GM18517 (cell line): ENCODE results near the gene CROCC2.
"Not testable (repeated sequence)": the region's sequence is repeated elsewhere in the genome, so short reads cannot be mapped to it uniquely, and the experiment has no call there.

Experiments
- ATAC-seq: cut with Tn5 transposase; IDR thresholded peaks from one replicate; pipeline ENCODE4 v1.9.1; 2021; ENCODE audit warnings: mild to moderate bottlenecking, moderate library complexity; ENCODE audit not compliant: unreplicated experiment

Gene CROCC2

DNA sequence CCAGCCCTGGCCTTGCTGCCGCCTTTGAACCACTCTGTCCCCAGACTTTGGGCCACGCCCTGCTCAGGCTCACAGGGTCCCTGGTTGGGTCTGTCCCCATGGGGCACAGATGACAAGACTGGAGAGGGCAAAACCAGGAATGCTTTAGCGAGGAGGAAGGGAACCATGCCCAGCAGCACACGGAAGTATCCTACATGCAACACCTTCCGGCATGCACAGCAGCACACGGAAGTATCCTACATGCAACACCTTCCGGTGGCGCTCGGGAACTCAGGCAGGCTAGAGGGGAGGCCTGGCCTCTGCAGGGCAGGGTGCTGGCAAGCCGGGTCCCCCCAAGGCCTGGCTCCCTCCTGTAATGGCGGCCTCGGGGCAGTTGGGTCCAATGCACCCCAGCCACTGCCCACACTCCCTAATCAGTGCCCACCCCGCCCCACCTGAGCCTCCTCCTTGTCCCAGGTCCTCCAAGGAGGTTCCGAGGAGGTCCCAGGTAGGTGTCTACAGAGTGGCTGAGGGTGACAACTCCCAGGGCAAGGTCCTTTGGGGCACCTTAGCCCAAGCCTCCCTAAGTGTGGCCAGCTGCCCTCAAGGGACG lies 58.7 kb downstream of the CROCC2 start:
- no peak for ATAC-seq

DNA sequence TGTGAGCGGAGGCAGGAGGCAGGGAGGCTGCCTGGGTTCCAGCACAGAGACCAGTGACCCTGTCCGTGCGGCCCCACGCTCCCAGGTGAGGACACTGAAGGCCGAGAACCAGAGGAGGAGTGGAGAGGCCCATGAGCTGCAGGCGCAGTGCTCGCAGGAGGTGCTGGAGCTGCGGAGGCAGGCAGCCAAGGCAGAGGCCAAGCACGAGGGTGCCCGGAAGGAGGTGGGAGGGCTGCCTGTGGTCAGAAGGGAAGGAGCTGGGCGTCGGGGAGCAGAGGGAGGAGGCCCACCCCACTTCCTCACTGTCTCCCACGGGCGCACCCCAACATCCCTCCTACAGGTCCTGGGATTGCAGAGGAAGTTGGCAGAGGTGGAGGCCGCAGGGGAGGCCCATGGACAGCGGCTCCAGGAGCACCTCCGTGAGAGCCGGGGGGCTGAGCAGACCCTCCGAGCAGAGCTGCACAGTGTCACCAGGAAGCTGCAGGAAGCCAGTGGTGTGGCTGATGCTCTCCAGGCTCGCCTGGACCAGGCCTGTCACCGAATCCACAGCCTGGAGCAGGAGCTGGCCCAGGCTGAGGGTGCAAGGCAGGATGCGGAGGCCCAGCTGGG lies 59.3 kb downstream of the CROCC2 start:
- no peak for ATAC-seq

DNA sequence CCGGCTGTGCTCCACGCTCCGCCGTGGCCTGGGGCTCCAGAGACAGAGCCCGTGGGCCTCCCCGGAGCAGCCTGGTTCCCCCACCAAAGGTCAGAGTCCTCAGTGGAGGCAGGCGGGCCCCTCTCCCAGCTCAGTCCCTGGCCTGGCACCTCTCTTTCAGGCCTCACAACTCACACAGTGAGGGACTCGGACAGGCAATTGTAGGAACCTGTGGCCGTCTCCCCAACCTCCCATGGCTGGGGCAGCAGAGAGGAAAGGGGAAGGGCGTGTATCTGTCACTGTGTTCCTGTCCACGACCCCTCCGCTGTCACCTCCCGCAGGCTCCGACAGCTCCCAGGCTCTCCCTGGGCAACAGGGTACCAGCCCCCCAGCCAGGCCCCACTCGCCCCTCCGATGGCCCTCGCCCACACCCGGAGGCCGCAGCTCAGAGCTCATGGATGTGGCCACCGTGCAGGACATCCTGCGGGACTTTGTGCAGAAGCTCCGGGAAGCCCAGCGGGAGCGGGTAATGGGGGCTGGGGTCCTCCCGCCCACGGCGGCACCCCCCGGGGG lies 59.8 kb downstream of the CROCC2 start:
- no peak for ATAC-seq

DNA sequence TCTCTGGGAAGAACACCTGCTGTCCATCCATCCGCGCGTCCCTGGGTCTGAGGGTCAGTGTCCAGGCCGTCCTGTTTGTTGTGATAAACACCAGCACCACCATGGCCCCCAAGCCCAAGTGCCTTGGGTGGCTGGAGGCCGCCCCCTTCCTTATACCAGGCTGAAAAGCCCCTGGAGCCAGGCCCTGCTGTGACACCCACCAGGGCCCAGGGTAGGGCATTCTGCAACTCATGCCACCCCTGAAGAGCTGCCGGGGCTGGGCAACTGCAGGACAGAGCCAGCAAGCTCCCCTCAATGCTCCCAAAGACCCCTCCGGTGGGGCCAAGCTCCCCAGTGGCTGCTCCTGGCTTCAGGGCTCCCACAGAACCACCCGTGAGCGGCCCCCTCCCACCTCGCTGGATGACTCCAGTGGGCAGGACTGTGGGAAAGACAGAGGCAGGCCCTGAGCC lies 60.3 kb downstream of the CROCC2 start:
- ATAC-seq: no peak

DNA sequence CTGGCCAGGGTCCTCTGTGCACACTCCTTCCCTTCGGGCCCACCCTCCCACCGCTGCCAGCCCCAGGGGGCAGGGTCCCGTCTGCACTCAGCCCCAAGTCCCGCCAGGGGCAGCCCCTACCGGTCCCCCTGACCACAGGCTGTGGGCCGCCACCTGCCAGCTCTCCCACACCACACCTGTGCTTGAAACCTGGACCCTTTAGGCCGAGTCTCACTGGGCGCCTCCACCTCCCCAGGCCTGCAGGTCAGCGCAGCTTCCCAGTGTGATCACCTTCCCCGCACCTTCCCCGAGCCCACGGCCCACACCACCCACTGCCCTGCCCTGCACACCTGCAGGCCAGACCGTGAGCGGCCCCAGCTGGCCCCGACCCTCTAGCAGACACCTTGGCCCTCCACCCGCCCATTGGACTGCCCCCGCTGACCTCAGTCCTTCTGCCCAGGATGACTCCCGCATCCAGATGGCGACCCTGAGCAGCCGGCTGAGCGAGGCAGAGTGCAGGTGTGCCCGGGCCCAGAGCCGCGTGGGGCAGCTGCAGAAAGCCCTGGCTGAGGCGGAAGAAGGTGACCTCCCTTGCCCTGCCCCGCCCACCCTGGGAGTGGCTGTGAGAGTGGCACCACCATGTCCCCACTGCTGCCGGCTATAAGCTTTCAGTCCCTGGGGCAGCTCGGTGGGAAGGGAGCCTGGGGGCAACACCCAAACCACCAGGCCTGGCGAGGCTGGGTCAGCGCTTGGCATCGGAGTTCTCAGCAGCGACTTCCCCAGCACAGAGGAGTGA lies 61.0 kb downstream of the CROCC2 start:
- ATAC-seq: no peak

DNA sequence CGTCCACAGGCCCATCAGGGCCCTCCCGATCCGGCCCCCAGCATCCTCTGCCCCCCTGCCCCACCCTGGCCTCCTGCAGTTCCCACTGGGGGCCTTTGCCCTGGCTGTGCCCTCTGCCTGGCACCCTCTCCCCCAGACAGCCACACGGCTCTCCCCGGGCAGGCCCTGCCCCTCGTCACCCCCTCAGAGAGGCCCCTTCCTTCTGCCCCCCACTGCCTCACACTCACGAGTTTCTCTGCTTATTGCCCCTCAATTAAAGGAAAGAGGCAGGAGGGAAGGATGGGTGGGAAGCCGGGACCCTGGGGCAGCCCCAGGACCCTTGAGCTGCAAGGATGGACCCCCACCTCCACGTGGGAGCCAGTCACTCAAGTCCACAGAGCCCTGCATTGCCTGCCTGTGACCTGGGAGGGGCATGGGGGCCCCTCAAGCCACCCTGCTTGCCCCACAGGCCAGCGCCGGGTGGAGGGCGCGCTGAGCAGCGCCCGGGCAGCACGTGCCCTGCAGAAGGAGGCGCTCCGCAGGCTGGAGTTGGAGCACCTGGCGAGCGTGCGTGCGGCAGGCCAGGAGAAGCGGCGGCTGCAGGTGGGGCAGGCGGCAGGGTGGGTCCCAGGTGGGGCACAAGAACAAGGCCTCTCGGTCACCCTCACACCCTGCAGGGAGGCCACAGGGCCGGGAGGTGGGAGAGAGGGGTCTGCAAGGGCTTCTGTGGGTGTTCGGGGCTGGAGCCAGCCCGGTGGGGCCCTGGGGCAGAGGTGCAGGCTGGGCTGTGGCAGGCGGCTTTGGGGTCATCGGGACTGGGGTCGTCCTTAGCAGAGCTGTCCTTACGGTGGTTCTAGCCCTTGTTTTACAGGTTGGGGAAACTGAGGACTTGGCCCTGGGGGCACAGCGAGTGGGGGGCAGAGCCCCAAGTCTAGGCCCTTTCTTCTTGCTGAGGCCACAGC lies 61.8 kb downstream of the CROCC2 start:
- ATAC-seq: no peak

DNA sequence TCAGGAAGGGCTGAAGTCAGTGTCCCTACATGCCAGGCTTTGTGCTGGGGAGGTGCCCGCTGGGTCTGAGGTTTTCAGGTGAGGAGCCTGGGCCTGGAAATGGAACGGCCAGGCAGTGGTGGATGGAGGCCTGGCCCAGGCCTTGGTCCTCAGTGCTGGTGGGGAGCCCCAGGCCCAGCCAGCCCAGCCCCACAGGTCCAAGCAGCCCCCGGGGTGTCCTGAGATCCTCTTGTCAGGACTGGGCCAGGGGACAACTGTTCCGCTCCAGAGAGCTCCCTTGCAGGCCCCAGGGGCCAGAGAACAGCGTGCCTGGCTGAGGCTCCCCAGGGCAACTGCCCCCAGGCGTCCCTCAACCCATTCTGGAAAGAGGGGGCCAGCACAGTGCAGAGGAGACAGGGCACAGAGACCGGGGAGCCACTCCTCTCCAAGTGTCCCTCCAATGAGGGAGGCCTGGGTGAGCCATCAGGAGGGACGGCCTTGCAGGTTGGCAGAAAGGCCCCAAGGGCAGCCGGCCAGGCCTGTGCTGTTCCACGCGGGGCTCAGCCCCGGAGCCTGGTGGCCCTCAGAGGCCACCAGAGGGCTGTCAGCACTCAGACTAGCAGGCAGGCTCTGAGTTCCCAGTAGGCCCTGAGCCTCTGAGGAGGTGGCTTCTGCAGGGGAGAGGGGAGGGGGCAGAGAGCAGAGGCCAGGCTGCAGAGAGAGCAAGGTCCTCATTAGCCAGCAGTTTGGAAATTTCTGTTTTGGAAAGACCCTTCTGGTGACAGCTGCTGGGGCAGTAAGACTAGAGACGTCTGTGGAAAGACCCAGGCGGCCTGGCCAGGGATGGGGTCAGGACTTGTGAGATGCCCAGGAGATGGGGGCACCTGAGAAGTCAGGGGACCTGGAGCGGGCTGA lies 62.8 kb downstream of the CROCC2 start:
- no peak for ATAC-seq

DNA sequence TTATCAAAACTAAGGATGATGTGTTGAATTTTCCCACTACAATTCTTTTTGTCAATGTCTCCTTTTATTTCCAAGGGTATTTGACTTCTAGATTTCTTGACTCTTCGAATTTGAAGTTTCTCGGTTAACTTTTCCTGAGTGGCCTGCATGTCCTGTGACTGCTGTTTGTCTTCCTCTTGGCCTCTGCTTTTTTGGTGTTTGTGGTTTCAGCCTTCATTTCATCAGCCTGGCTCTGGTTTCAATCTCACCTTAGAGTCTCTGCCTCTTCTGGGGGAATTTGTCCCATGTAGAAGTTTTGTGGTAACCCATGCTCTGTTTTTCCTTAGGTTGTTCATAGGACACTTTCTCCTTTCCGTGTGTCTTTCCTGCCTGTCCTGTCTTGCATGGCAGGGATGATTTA lies 64.0 kb downstream of the CROCC2 start:
- no peak for ATAC-seq

DNA sequence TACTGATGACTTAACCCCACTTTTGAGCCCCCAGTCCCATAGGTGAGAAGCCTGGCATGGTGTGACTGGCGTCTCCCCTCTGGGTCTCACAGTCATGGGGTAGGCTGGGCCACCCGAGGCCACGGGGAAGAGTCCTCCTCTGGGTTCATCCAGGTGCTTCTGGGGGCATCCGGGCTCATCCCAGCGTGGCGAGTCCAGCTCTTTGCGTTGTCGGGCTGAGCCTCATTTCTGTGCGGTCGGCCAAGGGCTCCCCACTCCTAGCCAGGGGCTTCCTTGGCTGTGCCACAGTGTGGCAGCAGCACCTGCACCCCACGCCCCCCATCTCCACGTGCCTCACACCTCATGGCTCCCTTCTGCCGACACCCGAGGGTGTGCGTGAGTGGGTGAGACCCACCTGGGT lies 64.7 kb downstream of the CROCC2 start:
- no peak for ATAC-seq

DNA sequence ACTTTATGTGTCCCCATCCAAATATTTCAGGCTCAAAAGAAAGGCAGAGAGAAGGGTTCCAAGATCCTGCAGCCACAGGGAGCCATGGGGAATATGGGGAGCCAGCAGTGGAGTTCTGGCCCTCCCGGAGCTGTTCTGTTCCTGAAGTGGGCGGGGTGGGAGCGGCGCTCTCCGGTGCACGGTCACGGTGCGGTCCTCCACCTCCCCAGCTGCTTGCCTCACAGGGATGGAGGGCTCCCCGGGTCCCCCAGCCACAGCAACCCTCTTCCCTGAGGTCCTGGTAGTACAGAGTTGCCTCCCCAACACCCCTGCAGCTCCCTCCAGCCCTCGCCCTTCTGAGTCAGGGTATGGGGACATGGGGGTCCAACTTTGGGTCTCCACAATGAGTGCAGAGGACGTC lies 66.1 kb downstream of the CROCC2 start:
- no peak for ATAC-seq

DNA sequence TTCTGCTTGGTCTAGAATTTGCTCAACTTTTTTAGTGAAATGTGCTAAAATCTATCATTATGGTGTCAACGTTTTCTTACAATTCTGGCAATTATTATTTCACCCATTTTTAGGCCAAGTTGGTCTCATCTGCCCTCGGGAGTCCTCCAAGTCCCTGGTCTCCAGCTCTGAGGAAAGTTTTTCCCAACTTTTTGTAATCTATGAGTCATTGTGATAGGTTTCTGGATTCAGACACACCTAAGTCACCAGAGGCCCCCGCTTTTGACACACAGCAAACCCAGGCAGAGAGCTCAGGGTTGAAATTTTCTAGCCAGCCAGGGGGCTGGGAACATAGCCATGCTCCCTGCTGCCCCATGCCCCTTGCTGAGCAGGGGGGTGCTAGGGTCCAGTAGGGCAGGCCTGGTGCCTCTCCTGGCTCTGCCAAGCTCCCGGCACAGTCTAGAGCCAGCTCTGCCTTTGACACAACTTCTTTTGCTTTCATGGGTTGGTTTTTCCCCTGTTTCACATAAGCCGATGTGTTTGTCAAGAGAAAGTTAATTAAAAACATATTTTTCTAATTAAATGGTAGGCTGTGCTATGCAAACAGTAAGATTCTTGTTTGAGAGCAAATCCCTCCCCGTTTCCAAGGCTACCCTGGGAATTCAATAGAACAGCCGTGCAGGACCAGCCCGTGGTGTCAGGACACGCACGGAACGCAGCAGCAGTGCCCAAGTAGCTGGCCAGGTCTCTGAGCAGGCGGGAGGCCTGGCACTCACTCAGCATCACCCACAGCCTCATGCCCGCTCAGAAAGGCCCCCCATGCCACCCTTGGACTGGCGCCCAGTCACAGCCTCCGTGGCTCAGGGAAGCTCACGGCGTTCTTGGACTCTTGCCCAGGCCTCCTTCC lies 66.7 kb downstream of the CROCC2 start:
- no peak for ATAC-seq

DNA sequence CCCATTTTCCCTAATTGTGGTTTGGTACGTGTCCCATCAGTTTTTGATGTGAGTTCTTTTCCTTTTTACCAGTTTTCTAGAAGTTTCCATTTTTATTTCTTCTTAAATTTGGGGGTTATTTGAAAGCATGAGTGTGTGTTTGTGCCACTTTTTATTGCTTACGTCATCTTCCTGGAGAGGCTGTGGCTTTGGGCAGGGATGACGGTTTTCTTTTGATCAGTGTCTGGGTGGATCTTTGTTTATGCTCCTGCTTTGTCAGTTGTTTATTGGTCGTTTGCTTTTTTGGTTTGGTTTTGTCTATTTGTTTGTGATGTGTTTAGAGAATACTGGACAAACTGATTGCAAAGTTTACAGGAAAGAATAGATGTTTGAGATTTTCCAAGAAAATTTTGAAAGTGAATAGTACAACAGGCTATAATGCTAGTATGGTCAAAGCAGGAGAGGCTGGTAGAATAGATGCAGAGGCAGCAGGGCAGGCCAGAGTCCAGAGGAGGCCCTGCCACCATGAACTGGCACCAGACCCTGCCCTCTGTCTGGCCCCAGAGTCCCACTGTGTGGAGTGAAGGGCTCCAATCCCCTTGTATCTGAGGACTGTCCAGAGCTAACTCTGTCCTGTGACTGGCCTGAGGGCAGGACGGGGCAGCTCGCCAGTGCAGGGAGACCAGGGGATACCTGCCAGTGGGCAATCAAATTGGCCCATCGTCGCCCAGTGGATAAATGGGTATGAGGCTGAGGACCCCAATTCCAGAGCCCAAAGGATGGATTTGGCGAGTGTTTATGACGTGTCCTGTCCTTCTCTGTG lies 68.8 kb downstream of the CROCC2 start:
- ATAC-seq: no peak

DNA sequence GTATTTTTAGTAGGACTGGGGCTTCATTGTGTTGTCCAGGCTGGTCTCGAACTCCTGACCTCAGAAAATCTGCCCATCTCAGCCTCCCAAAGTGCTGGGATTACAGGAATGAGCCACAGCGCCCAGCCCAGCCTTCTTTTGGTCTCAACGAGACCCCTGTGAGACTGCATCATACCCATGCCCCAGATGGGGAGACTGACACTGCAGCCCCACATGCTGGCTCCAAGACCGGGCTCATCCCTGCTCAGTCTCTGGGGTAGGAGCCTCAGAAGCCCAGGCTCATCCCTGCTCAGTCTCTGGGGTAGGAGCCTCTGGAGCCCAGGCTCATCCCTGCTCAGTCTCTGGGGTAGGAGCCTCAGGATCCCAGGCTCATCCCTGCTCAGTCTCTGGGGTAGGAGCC lies 69.8 kb downstream of the CROCC2 start:
- ATAC-seq: not testable (repeated sequence)

DNA sequence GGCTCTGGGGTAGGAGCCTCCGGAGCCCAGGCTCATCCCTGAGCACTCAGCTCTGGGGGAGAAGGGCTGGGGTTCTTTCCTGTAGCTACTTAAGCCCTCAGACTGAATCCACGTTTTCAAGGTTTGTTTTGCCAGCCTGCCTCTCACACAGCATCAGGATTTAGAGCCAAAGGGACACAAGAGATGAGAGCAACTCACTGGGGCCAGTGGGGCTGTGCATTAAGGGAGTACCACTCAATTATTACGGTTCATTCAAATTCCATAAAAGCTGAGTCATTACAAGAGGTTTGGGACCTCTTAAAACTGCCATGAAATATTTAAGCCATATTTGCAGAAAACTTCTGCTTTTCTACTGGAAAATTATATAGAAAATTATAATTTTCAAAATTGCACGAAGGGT lies 75.1 kb downstream of the CROCC2 start:
- ATAC-seq: no peak

DNA sequence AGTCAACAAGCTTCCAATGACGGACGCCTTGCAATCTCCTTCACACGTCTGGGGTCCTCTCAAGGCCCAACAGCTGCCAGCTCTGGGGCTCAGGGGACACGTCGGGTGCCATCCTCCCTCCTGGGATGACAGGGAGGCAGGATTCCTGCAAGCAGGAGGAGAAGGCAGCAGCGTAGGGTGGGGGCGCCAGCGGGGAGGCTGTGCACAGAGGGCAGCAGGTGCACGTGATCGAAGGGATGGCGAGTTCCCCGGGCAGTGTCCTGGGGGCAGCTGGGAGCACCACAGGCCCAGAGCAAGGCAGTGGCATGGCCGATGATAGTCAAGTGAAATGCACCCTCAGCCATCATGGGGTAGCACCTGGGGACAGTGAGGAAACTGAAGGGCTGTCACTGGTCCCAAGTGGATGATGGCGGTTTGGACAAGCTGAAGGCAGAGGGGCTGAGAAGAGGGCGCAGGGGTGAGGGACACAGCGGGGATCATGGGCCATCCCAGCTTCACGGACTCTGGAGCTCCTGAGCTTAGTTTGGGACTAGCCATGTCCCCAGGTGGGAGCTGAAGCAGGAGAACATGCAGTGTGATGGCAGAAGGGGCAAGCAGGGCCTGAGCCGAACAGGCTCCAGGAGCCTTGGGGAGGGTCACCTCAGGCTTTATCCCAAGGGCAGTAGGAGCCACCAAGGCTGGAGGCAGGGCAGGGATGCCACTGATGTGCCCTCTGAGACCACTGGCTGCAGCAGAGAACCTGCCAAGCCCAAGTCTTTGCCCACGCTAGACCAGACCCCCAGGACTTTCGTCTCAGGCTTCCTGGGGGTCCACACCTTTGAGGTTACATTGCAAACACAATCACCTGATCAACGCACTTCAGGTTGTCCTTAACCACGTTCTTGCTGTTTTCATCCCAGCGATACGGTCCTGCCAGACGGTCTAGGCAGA lies 76.0 kb downstream of the CROCC2 start:
- ATAC-seq: no peak

DNA sequence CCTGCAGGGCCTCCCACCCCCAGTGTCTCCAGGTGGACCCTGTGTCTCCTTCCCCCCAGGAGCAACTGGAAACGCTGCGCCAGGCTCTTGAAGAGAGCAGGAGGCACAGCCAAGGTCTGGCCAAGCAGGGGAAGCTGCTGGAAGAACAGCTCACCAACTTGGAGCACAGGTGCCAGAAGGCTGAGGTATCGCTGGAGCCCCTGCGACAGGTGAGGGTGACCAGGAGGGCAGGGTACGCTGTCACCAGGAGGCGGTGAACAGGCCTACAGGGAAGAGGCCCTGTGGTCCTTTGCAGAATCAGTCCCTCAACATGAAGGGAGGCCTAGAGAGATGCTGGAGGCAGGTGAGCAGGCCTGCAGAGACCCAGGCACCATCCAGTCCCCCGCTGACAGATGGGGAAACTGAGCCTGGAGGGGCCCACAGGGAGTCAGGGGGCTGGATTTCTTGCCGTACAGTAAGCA lies 76.7 kb downstream of the CROCC2 start:
- no peak for ATAC-seq
